ENCODE data around the gene RALGPS1.

The RALGPS1 gene

DNA sequence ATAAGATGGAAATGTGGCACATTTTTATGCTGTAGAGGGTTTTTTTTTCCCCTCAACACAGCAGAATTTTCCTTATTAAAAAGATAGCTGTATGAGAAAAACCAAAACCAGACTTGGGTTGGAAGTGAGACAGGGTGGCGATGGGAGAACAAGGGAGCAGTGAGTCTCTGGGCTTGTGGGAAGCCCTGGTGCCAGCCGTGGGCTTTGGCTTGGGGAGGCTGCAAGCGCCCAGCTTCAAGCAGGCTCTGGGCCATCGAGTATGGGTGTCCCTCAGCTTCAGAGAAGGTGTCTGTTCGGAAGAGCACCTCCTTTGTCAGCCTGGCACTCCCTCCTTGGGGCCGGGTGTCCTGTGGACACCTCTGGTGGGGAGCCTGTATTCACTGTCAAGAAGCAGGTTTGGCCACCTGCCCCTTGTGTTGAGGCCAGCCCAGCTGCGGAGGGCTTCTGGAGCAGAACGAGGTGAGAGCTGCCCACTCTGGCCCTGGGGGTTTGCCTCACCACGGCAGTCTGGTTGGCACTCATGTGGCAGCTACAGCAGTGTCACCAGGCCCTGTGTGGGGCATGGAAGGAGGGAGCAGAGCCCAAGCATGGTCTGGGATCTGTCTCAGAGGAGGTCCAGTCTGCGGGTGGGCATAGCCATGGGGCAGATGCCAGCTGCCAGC is 245.5 kb downstream of the RALGPS1 start:
- peaks cover 0 to 10% of the 10 kb centered on the region in 2 experiments for H3K4me1 ChIP-seq (ENCODE audit: control insufficient read depth in 1 of 2, insufficient read depth in 2 of 2, low read length in 2 of 2)
- H2BK120ac ChIP-seq (ENCODE audit: insufficient read depth, low read length, poor library complexity): no peak overlapping the region
- no peak overlapping the region for H3K9ac ChIP-seq (ENCODE audit: low read length)
- H3K9me3 ChIP-seq (ENCODE audit: insufficient read depth, low read depth, low read length): no peaks in the 10 kb centered on the region
- H2AK5ac ChIP-seq (ENCODE audit: low read length): no peak overlapping the region
- no peaks in the 10 kb centered on the region for H3K79me2 ChIP-seq (ENCODE audit: control insufficient read depth, insufficient read depth, low read length, poor library complexity)
- H3K14ac ChIP-seq (ENCODE audit: low read length): no peak overlapping the region
- DNase-seq: no peak
- no peak overlapping the region for H3K23ac ChIP-seq (ENCODE audit: low read length)
- H3K79me1 ChIP-seq (ENCODE audit: low read length): no peaks in the 10 kb centered on the region
- no peaks in the 10 kb centered on the region for H3K27me3 ChIP-seq (ENCODE audit: insufficient read depth, low read length)
- H2BK12ac ChIP-seq (ENCODE audit: low read length): no peak overlapping the region
- H4K8ac ChIP-seq (ENCODE audit: low read depth, low read length): no peak overlapping the region
- H3K27ac ChIP-seq (ENCODE audit: low read depth, low read length): no peak overlapping the region
- no peaks in the 10 kb centered on the region for H3K36me3 ChIP-seq (ENCODE audit: control insufficient read depth in 1 of 2, insufficient read depth in 2 of 2, low read length in 2 of 2)
- H2AFZ ChIP-seq (ENCODE audit: insufficient read depth, low read length, poor library complexity): no peak overlapping the region
- no peak overlapping the region for H3K4me2 ChIP-seq (ENCODE audit: low read length)
- no peak overlapping the region for H3K18ac ChIP-seq (ENCODE audit: low read length)
- H4K91ac ChIP-seq (ENCODE audit: low read depth, low read length): no peak overlapping the region
- H3K4ac ChIP-seq (ENCODE audit: low read depth, low read length): no peak overlapping the region
- H4K12ac ChIP-seq (ENCODE audit: low read depth, low read length): no peak overlapping the region
- H2BK5ac ChIP-seq (ENCODE audit: low read depth, low read length, poor library complexity): no peak overlapping the region
- H3K4me3 ChIP-seq (ENCODE audit: low read depth, low read length): no peak overlapping the region
- WGBS (ENCODE audit: extremely low coverage, insufficient coverage, insufficient read length): no CpG with 5 or more reads among the region's 10 CpGs

DNA sequence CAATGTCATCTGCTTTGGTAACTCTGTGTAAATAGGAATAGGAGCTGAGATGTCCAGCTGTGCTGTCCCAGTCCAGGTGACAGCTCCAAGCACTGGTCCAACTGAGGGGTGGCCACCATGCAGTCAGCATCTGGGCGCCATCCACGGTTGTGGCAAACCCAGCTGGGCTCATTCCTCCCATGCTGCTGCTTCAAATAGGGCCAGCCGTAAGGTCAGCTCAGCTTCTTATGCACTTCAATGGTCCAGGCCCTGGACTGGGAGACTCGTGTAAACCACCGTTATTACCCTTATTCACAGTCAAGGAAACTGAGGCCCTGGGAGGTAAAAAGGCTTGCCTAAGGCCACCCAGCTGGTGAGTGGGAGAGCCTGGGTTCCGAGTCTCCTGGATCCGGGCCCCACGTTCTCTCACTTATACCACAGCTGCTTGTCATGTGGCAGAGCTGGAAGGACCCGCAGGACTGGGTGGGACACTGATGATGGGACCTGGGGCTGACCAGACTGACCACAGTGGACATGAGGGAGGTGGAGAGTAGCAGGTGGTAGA is 246.6 kb downstream of the RALGPS1 start:
- Histone ChIP-seq H4K12ac (ENCODE audit: low read depth, low read length) (no peak overlapping the region), H2BK120ac (ENCODE audit: insufficient read depth, low read length, poor library complexity) (no peak overlapping the region), H3K79me2 (ENCODE audit: control insufficient read depth, insufficient read depth, low read length, poor library complexity) (no peaks in the 10 kb centered on the region), H3K9ac (ENCODE audit: low read length) (no peak overlapping the region), H3K18ac (ENCODE audit: low read length) (no peak overlapping the region), H2AK5ac (ENCODE audit: low read length) (no peak overlapping the region), H3K4me3 (ENCODE audit: low read depth, low read length) (no peak overlapping the region), H3K9me3 (ENCODE audit: insufficient read depth, low read depth, low read length) (no peaks in the 10 kb centered on the region), H4K91ac (ENCODE audit: low read depth, low read length) (no peak overlapping the region), H3K79me1 (ENCODE audit: low read length) (no peaks in the 10 kb centered on the region), H3K27me3 (ENCODE audit: insufficient read depth, low read length) (no peaks in the 10 kb centered on the region), H3K23ac (ENCODE audit: low read length) (no peak overlapping the region), H3K4ac (ENCODE audit: low read depth, low read length) (no peak overlapping the region), H4K8ac (ENCODE audit: low read depth, low read length) (no peak overlapping the region), H2BK5ac (ENCODE audit: low read depth, low read length, poor library complexity) (no peak overlapping the region), H3K4me2 (ENCODE audit: low read length) (no peak overlapping the region), H3K36me3 (ENCODE audit: control insufficient read depth in 1 of 2, insufficient read depth in 2 of 2, low read length in 2 of 2) (no peaks in the 10 kb centered on the region), H2AFZ (ENCODE audit: insufficient read depth, low read length, poor library complexity) (no peak overlapping the region), H3K14ac (ENCODE audit: low read length) (no peak overlapping the region), H3K4me1 (ENCODE audit: control insufficient read depth in 1 of 2, insufficient read depth in 2 of 2, low read length in 2 of 2) (peaks cover 0 to 10% of the 10 kb centered on the region in 2 experiments), H2BK12ac (ENCODE audit: low read length) (no peak overlapping the region), H3K27ac (ENCODE audit: low read depth, low read length) (no peak overlapping the region)
- no CpG with 5 or more reads among the region's 9 CpGs for WGBS (ENCODE audit: extremely low coverage, insufficient coverage, insufficient read length)
- DNase-seq: no peak

- H3K27ac ChIP-seq (ENCODE audit: low read depth, low read length): no peak overlapping the region
- no peak for DNase-seq
- no peak overlapping the region for H4K91ac ChIP-seq (ENCODE audit: low read depth, low read length)
- H3K4ac ChIP-seq (ENCODE audit: low read depth, low read length): no peak overlapping the region
- no peak overlapping the region for H2BK5ac ChIP-seq (ENCODE audit: low read depth, low read length, poor library complexity)
- H3K9me3 ChIP-seq (ENCODE audit: insufficient read depth, low read depth, low read length): no peaks in the 10 kb centered on the region
- H3K9ac ChIP-seq (ENCODE audit: low read length): no peak overlapping the region
- no peaks in the 10 kb centered on the region for H3K36me3 ChIP-seq (ENCODE audit: control insufficient read depth in 1 of 2, insufficient read depth in 2 of 2, low read length in 2 of 2)
- no peak overlapping the region for H3K14ac ChIP-seq (ENCODE audit: low read length)
- peak overlapping the region; percentile 26 for H2BK12ac ChIP-seq (ENCODE audit: low read length)
- H2AFZ ChIP-seq (ENCODE audit: insufficient read depth, low read length, poor library complexity): no peak overlapping the region
- H2AK5ac ChIP-seq (ENCODE audit: low read length): no peak overlapping the region
- peaks cover 0 to 10% of the 10 kb centered on the region in 2 experiments for H3K4me1 ChIP-seq (ENCODE audit: control insufficient read depth in 1 of 2, insufficient read depth in 2 of 2, low read length in 2 of 2)
- no peak overlapping the region for H3K4me3 ChIP-seq (ENCODE audit: low read depth, low read length)
- no peak overlapping the region for H4K8ac ChIP-seq (ENCODE audit: low read depth, low read length)
- H3K23ac ChIP-seq (ENCODE audit: low read length): no peak overlapping the region
- H3K4me2 ChIP-seq (ENCODE audit: low read length): no peak overlapping the region
- H3K79me1 ChIP-seq (ENCODE audit: low read length): no peaks in the 10 kb centered on the region
- WGBS (ENCODE audit: extremely low coverage, insufficient coverage, insufficient read length): no CpG with 5 or more reads among the region's 9 CpGs
- H4K12ac ChIP-seq (ENCODE audit: low read depth, low read length): no peak overlapping the region
- H3K79me2 ChIP-seq (ENCODE audit: control insufficient read depth, insufficient read depth, low read length, poor library complexity): no peaks in the 10 kb centered on the region
- H3K18ac ChIP-seq (ENCODE audit: low read length): no peak overlapping the region
- H3K27me3 ChIP-seq (ENCODE audit: insufficient read depth, low read length): no peaks in the 10 kb centered on the region
- no peak overlapping the region for H2BK120ac ChIP-seq (ENCODE audit: insufficient read depth, low read length, poor library complexity)
Measured at GRCh38 chr9:127162046-127162863, 247.7 kb downstream of the RALGPS1 start.

DNA sequence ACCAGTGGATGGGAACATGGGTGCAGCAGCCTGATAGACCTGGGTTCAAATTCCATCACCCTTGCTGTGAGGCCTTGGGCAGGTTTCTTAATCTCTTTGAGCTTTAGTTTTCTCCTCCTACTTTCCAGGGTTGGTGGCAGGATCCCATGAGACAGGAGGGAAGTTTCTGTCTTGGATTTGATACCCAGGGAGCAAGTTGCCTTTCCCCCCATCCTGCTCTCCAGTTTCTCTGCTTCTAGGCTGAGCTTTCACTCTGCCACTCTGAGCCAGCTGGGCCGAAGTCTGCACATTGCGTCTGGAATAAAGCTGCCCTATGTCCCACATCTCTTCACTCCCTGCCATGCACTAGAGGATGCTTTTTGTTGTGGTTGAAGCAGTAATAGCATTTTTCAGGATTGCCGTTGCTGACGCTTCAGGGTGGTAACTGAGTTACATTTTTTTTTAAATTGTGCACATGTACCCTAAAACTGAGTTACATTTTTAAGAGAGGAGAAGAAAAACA is 248.3 kb downstream of the RALGPS1 start:
- Histone ChIP-seq H3K9me3 (ENCODE audit: insufficient read depth, low read depth, low read length) (no peaks in the 10 kb centered on the region), H3K4me1 (ENCODE audit: control insufficient read depth in 1 of 2, insufficient read depth in 2 of 2, low read length in 2 of 2) (peaks cover 0 to 10% of the 10 kb centered on the region in 2 experiments), H2AK5ac (ENCODE audit: low read length) (no peak overlapping the region), H3K9ac (ENCODE audit: low read length) (no peak overlapping the region), H2AFZ (ENCODE audit: insufficient read depth, low read length, poor library complexity) (no peak overlapping the region), H3K4me3 (ENCODE audit: low read depth, low read length) (no peak overlapping the region), H4K12ac (ENCODE audit: low read depth, low read length) (no peak overlapping the region), H3K36me3 (ENCODE audit: control insufficient read depth in 1 of 2, insufficient read depth in 2 of 2, low read length in 2 of 2) (no peaks in the 10 kb centered on the region), H3K23ac (ENCODE audit: low read length) (no peak overlapping the region), H2BK5ac (ENCODE audit: low read depth, low read length, poor library complexity) (no peak overlapping the region), H3K79me1 (ENCODE audit: low read length) (no peaks in the 10 kb centered on the region), H2BK12ac (ENCODE audit: low read length) (no peak overlapping the region), H3K4me2 (ENCODE audit: low read length) (no peak overlapping the region), H4K91ac (ENCODE audit: low read depth, low read length) (no peak overlapping the region), H4K8ac (ENCODE audit: low read depth, low read length) (no peak overlapping the region), H3K14ac (ENCODE audit: low read length) (no peak overlapping the region), H2BK120ac (ENCODE audit: insufficient read depth, low read length, poor library complexity) (no peak overlapping the region), H3K4ac (ENCODE audit: low read depth, low read length) (no peak overlapping the region), H3K79me2 (ENCODE audit: control insufficient read depth, insufficient read depth, low read length, poor library complexity) (no peaks in the 10 kb centered on the region), H3K18ac (ENCODE audit: low read length) (no peak overlapping the region), H3K27ac (ENCODE audit: low read depth, low read length) (no peak overlapping the region), H3K27me3 (ENCODE audit: insufficient read depth, low read length) (no peaks in the 10 kb centered on the region)
- no peak for DNase-seq
- WGBS (ENCODE audit: extremely low coverage, insufficient coverage, insufficient read length): no CpG with 5 or more reads among the region's 4 CpGs
